PC-3 (cell line): ENCODE measurements around the gene P2RX3. TPM values are rescaled to one million over a fixed set of nuclear protein-coding genes. Genes with fewer than 3 reads are reported as not detected.

Source experiments
- ATAC-seq: fragments of 200-7000 bp; cut with Tn5 transposase; 2 replicates; pipeline ENCODE4 v1.9.1; 2020; ENCODE audit warnings: mild to moderate bottlenecking, moderate library complexity
- BruUV-seq: library from RNA; stranded (reverse); fragments of 400-500 nt; replicated peaks from 2 replicates; lab custom pipeline; 2021; lab: Mats Ljungman, UMichigan
- CTCF ChIA-PET: fragments of 300-600 bp; sonication (Branson Sonifier 250); formaldehyde crosslinking; loops from one replicate; lab custom pipeline; 2022; ENCODE audit warnings: antibody characterized with exemption; lab: Charles Lee
- POLR2A ChIA-PET: fragments of 300-600 bp; sonication (Branson Sonifier 250); formaldehyde crosslinking; loops from one replicate; lab custom pipeline; 2022; ENCODE audit warnings: antibody characterized with exemption; ENCODE audit not compliant: unreplicated experiment; lab: Charles Lee
- DNase-seq: peaks from one replicate; pipeline ENCODE4 v3.0.0-alpha.2; 2015
- H2AFZ ChIP-seq: fragments of 300-600 bp; sonication (generic); 2 replicates; pipeline ENCODE4 v1.6.0; 2016; ENCODE audit warnings: antibody characterized with exemption, low read length
- H3F3A ChIP-seq: fragments of 300-600 bp; sonication (generic); one replicate; pipeline ENCODE4 v1.6.0; 2017; ENCODE audit warnings: antibody characterized with exemption, low read length, control low read depth, mild to moderate bottlenecking; ENCODE audit not compliant: unreplicated experiment
- H3K27ac ChIP-seq: fragments of 300-600 bp; sonication (generic); 2 replicates; pipeline ENCODE4 v1.5.1; 2016; ENCODE audit warnings: mild to moderate bottlenecking, low read length
- H3K27me3 ChIP-seq: fragments of 300-600 bp; sonication (generic); 2 replicates; pipeline ENCODE4 v1.6.1; 2016; ENCODE audit warnings: low read length, mixed read lengths
- H3K36me3 ChIP-seq: fragments of 300-600 bp; sonication (generic); 2 replicates; pipeline ENCODE4 v1.6.1; 2016; ENCODE audit warnings: low read depth, mixed run types, low read length, mixed read lengths
- H3K4me1 ChIP-seq: fragments of 300-600 bp; sonication (generic); 2 replicates; pipeline ENCODE4 v1.5.1; 2016; ENCODE audit warnings: low read length; ENCODE audit not compliant: insufficient read depth
- H3K4me2 ChIP-seq: fragments of 300-600 bp; sonication (generic); 2 replicates; pipeline ENCODE4 v1.6.0; 2016; ENCODE audit warnings: low read length
- H3K4me3 ChIP-seq: fragments of 300-600 bp; sonication (generic); 2 replicates; pipeline ENCODE4 v1.5.1; 2016; ENCODE audit warnings: mild to moderate bottlenecking, low read length, mixed read lengths
- H3K79me2 ChIP-seq: fragments of 300-600 bp; sonication (generic); 2 replicates; pipeline ENCODE4 v1.6.1; 2017; ENCODE audit warnings: low read length, mixed read lengths
- H3K9ac ChIP-seq: fragments of 300-600 bp; sonication (generic); 2 replicates; pipeline ENCODE4 v1.6.0; 2016; ENCODE audit warnings: mild to moderate bottlenecking, low read length
- H3K9me2 ChIP-seq: fragments of 300-600 bp; sonication (generic); replicated peaks from 2 replicates; pipeline ENCODE4 v1.6.1; 2016; ENCODE audit warnings: mixed run types, low read length, mixed read lengths
- H3K9me3 ChIP-seq: fragments of 300-600 bp; sonication (generic); 2 replicates; pipeline ENCODE4 v1.6.1; 2016; ENCODE audit warnings: low read length, mixed read lengths
- H4K20me1 ChIP-seq: fragments of 300-600 bp; sonication (generic); 2 replicates; pipeline ENCODE4 v1.6.1; 2016; ENCODE audit warnings: low read length, mixed read lengths
- CTCF ChIP-seq: fragments of 300-600 bp; sonication (generic); conservative IDR thresholded peaks from 2 replicates; pipeline ENCODE4 v1.5.1; 2017; ENCODE audit warnings: antibody characterized with exemption, low read depth, mild to moderate bottlenecking, low read length
- EZH2 ChIP-seq: fragments of 300-600 bp; sonication (generic); IDR thresholded peaks from one replicate; pipeline ENCODE4 v1.6.1; 2017; ENCODE audit warnings: antibody characterized with exemption, mild to moderate bottlenecking, low read length; ENCODE audit not compliant: unreplicated experiment
- EZH2phosphoT487 ChIP-seq: fragments of 300-600 bp; sonication (generic); IDR thresholded peaks from 2 replicates; pipeline ENCODE4 v1.6.1; 2018; ENCODE audit warnings: mild to moderate bottlenecking, antibody characterized with exemption, low read length, borderline replicate concordance
- intact Hi-C: fragments of 100-400 bp; cut with micrococcal nuclease; formaldehyde crosslinking; loops from 2 replicates; pipeline ENCODE4 v1.9.0; 2023
- total RNA-seq: library from RNA; depleted of rRNA; stranded (reverse); fragments of >200 nt; gene quantifications from 2 replicates; pipeline ENCODE4 v1.2.3, GENCODE V29; 2014

Gene P2RX3
- total RNA-seq, 1 experiment from 2014 or later, result not detected

- intact Hi-C loops, result loop anchor here (5.0 to 10.0 kb wide), 2 partner anchors 135 to 232 kb away; no protein-coding TSS in a partner anchor
- Histone ChIP-seq H2AFZ (peak overlapping the region; percentile 53; the same call in 1 of the 2 replicates), H3K36me3 (no peaks in the 10 kb centered on the region; the same call in 1 of the 2 replicates), H3K79me2 (no peaks in the 10 kb centered on the region), H3K4me1 (no peaks in the 10 kb centered on the region), H4K20me1 (no peaks in the 10 kb centered on the region), H3K27me3 (no peaks in the 10 kb centered on the region), H3K27ac (no peak overlapping the region), H3K4me3 (no peak overlapping the region), H3K9me2 (no peaks in the 10 kb centered on the region), H3K9me3 (peaks cover 9% of the 10 kb centered on the region; the same call in 1 of the 2 replicates), H3F3A (no peaks in the 10 kb centered on the region), H3K9ac (no peak overlapping the region), H3K4me2 (no peak overlapping the region)
- ATAC-seq, result peak; percentile 51
- peak; percentile 65 for DNase-seq
- TF ChIP-seq CTCF, result peak; percentile 90
- no peak for TF ChIP-seq EZH2phosphoT487
- TF ChIP-seq EZH2, result no peak
- BruUV-seq, result no TSS peak
- ChIA-PET POLR2A (no interaction called here), CTCF (interaction anchor here (0.5 to 0.6 kb wide), 7 partner anchors 46 to 234 kb away, joined by 3 to 6 read pairs (median 4); no protein-coding TSS in a partner anchor)
Observed at GRCh38 chr11:57349491-57350274, 11.5 kb downstream of the P2RX3 start.

GRCh38 chr11:57353036-57353435, 14.9 kb downstream of the P2RX3 start:
- TF ChIP-seq CTCF, result no peak
- TF ChIP-seq EZH2phosphoT487, result no peak
- TF ChIP-seq EZH2, result no peak
- no TSS peak for BruUV-seq
- H3K9me2 ChIP-seq, result no peaks in the 10 kb centered on the region
- DNase-seq (no peak), ATAC-seq (no peak)
- no peaks in the 10 kb centered on the region for H4K20me1 ChIP-seq
- no peak overlapping the region for H2AFZ ChIP-seq
- intact Hi-C loops, result no loop called here
- no peak overlapping the region for H3K4me3 ChIP-seq
- H3K4me2 ChIP-seq, result no peak overlapping the region
- no peaks in the 10 kb centered on the region; the same call in 1 of the 2 replicates for H3K36me3 ChIP-seq
- no peaks in the 10 kb centered on the region for H3K27me3 ChIP-seq
- POLR2A ChIA-PET, result no interaction called here
- H3F3A ChIP-seq, result no peaks in the 10 kb centered on the region
- CTCF ChIA-PET, result no interaction called here
- H3K79me2 ChIP-seq, result no peaks in the 10 kb centered on the region
- H3K9me3 ChIP-seq, result peaks cover 9% of the 10 kb centered on the region; the same call in 1 of the 2 replicates
- no peak overlapping the region for H3K27ac ChIP-seq
- H3K9ac ChIP-seq, result no peak overlapping the region
- no peaks in the 10 kb centered on the region for H3K4me1 ChIP-seq

GRCh38 chr11:57353446-57353845, 15.3 kb downstream of the P2RX3 start:
- Histone ChIP-seq H3K27ac (no peak overlapping the region), H3K27me3 (no peaks in the 10 kb centered on the region), H3K36me3 (no peaks in the 10 kb centered on the region; the same call in 1 of the 2 replicates), H3F3A (no peaks in the 10 kb centered on the region), H3K9me2 (no peaks in the 10 kb centered on the region), H2AFZ (no peak overlapping the region), H3K9me3 (peaks cover 9% of the 10 kb centered on the region; the same call in 1 of the 2 replicates), H3K4me1 (no peaks in the 10 kb centered on the region), H3K4me3 (no peak overlapping the region), H3K79me2 (no peaks in the 10 kb centered on the region), H3K9ac (no peak overlapping the region), H4K20me1 (no peaks in the 10 kb centered on the region), H3K4me2 (no peak overlapping the region)
- DNase-seq, result no peak
- ChIA-PET CTCF (interaction anchor here (0.6 kb wide), 1 partner anchor 140 kb away, joined by 6 read pairs; no protein-coding TSS in a partner anchor), POLR2A (no interaction called here)
- intact Hi-C loops, result no loop called here
- no TSS peak for BruUV-seq
- TF ChIP-seq EZH2, result no peak
- no peak for TF ChIP-seq EZH2phosphoT487
- no peak for TF ChIP-seq CTCF
- no peak for ATAC-seq
